Natural killer cell (primary cell): Measurements from ENCODE around the gene PLEKHD1. TPM values are rescaled to one million over a fixed set of nuclear protein-coding genes. Genes with fewer than 3 reads are reported as not detected.

Experiments used
- ATAC-seq, 3 donors: fragments of 150-1000 bp in 2 of 3; fragments of 200-7000 bp in 1 of 3; cut with Tn5 transposase; 1 replicate in 1 of 3; 2 replicates in 2 of 3; pipeline ENCODE4 v1.10.0; 2021; ENCODE audit warnings: mild to moderate bottlenecking in 2 of 3, moderate library complexity in 2 of 3
- DNase-seq, 2 donors: peaks; one replicate each; pipeline versions ENCODE4 v3.0.0 to v3.0.0-alpha.2; 2013 to 2021; ENCODE audit warnings: mixed read lengths in 1 of 2
- H3K27ac ChIP-seq: one replicate; pipeline ENCODE4 v1.5.1; 2013; ENCODE audit warnings: mild to moderate bottlenecking, low read length
- H3K27me3 ChIP-seq: one replicate; pipeline ENCODE4 v1.6.1; 2013; ENCODE audit warnings: low read length; ENCODE audit not compliant: control insufficient read depth, insufficient read depth
- H3K36me3 ChIP-seq: one replicate; pipeline ENCODE4 v1.6.1; 2013; ENCODE audit warnings: low read length; ENCODE audit not compliant: control insufficient read depth, insufficient read depth
- H3K4me1 ChIP-seq: one replicate; pipeline ENCODE4 v1.6.1; 2013; ENCODE audit warnings: low read length; ENCODE audit not compliant: control insufficient read depth, insufficient read depth
- H3K4me3 ChIP-seq: one replicate; pipeline ENCODE4 v1.5.1; 2013; ENCODE audit warnings: low read length
- H3K9me3 ChIP-seq: one replicate; pipeline ENCODE4 v1.6.1; 2013; ENCODE audit warnings: low read length; ENCODE audit not compliant: control insufficient read depth, insufficient read depth
- H3K27ac Mint-ChIP-seq, 2 donors: one replicate each; pipeline ENCODE4 v1.8.0; 2022; ENCODE audit warnings: mild to moderate bottlenecking in 2 of 2, mixed read lengths in 2 of 2, moderate library complexity in 1 of 2
- H3K27me3 Mint-ChIP-seq, 2 donors: one replicate each; pipeline ENCODE4 v1.8.0; 2022; ENCODE audit warnings: low read depth in 2 of 2, mixed read lengths in 2 of 2
- H3K36me3 Mint-ChIP-seq: one replicate; pipeline ENCODE4 v1.8.0; 2022; ENCODE audit warnings: mixed read lengths
- H3K4me1 Mint-ChIP-seq, 2 donors: one replicate each; pipeline ENCODE4 v1.8.0; 2022; ENCODE audit warnings: mixed read lengths in 2 of 2
- H3K4me3 Mint-ChIP-seq: one replicate; pipeline ENCODE4 v1.8.0; 2022; ENCODE audit warnings: mild to moderate bottlenecking, moderate library complexity, mixed read lengths
- H3K9me3 Mint-ChIP-seq, 2 donors: one replicate each; pipeline ENCODE4 v1.8.0; 2022; ENCODE audit warnings: mixed read lengths in 2 of 2
- CTCF ChIP-seq: fragments of 200-600 bp; IDR thresholded peaks from one replicate; pipeline ENCODE4 v1.8.0; 2022; ENCODE audit warnings: antibody characterized with exemption
- WGBS: methylation state at CpG from one replicate; pipeline ENCODE4 v1.1.7; 2013; ENCODE audit warnings: missing lambda C conversion rate; ENCODE audit not compliant: insufficient coverage; 5-methylcytosine and 5-hydroxymethylcytosine counted together
- intact Hi-C: fragments of 100-400 bp; cut with micrococcal nuclease; formaldehyde crosslinking; loops from one replicate; pipeline ENCODE4 v1.14.2; 2022
- total RNA-seq, 4 donors: library from RNA; stranded (reverse); fragments of 120-200 nt in 1 of 4; gene quantifications; one replicate each; pipeline versions ENCODE4 v1.2.3 to v1.2.4, GENCODE V29; 2013 to 2022

The PLEKHD1 gene
- total RNA-seq, 3 donors from 2014 or later (not counting 1 experiment from before 2014, with no cell fraction given), result 0.78 to 1.0 (median 0.93) TPM

GRCh38 chr14:69571449-69572029, 87.0 kb downstream of the PLEKHD1 start:
- 18% methylated on average over 62 of the region's 62 CpGs for WGBS
- H3K9me3 ChIP-seq, result no peaks in the 10 kb centered on the region
- Mint-ChIP-seq H3K27me3 (peaks cover 58 to 68% of the 10 kb centered on the region in 2 donors), H3K36me3 (no peaks in the 10 kb centered on the region), H3K9me3 (no peaks in the 10 kb centered on the region), H3K4me1 (peaks cover 6 to 12% of the 10 kb centered on the region in 2 donors), H3K27ac (no peak overlapping the region), H3K4me3 (no peak overlapping the region)
- TF ChIP-seq CTCF, result no peak
- DNase-seq, result no peak
- ATAC-seq, result no peak
- H3K36me3 ChIP-seq, result no peaks in the 10 kb centered on the region
- H3K4me1 ChIP-seq, result peaks cover 17% of the 10 kb centered on the region
- H3K27ac ChIP-seq, result no peak overlapping the region
- peaks cover 24% of the 10 kb centered on the region for H3K27me3 ChIP-seq
- no peak overlapping the region for H3K4me3 ChIP-seq
- intact Hi-C loops, result no loop called here

- WGBS, result 11% methylated on average over 112 of the region's 112 CpGs
- Histone ChIP-seq H3K4me1 (peaks cover 17% of the 10 kb centered on the region), H3K4me3 (no peak overlapping the region), H3K27ac (no peak overlapping the region), H3K36me3 (no peaks in the 10 kb centered on the region), H3K9me3 (no peaks in the 10 kb centered on the region), H3K27me3 (peaks cover 24% of the 10 kb centered on the region)
- Mint-ChIP-seq H3K4me1 (peaks cover 6 to 12% of the 10 kb centered on the region in 2 donors), H3K27ac (no peak overlapping the region), H3K9me3 (no peaks in the 10 kb centered on the region), H3K4me3 (no peak overlapping the region), H3K36me3 (no peaks in the 10 kb centered on the region), H3K27me3 (peaks cover 59 to 64% of the 10 kb centered on the region in 2 donors)
- DNase-seq (peak in 1 of 2 donors; percentile 30), ATAC-seq (no peak)
- intact Hi-C loops, result no loop called here
- TF ChIP-seq CTCF, result no peak
These were observed 87.7 kb downstream of the PLEKHD1 start for GRCh38 chr14:69572030-69572840.

- intact Hi-C loops, result no loop called here
- peaks cover 17% of the 10 kb centered on the region for H3K4me1 ChIP-seq
- Mint-ChIP-seq H3K27me3 (peaks cover 55 to 58% of the 10 kb centered on the region in 2 donors), H3K27ac (no peak overlapping the region), H3K9me3 (no peaks in the 10 kb centered on the region), H3K4me3 (no peak overlapping the region), H3K36me3 (no peaks in the 10 kb centered on the region), H3K4me1 (peaks cover 6 to 12% of the 10 kb centered on the region in 2 donors)
- no peak overlapping the region for H3K4me3 ChIP-seq
- DNase-seq, result no peak
- no peaks in the 10 kb centered on the region for H3K36me3 ChIP-seq
- H3K9me3 ChIP-seq, result no peaks in the 10 kb centered on the region
- H3K27me3 ChIP-seq, result peaks cover 24% of the 10 kb centered on the region
- no peak for ATAC-seq
- no peak for TF ChIP-seq CTCF
- no peak overlapping the region for H3K27ac ChIP-seq
- WGBS, result 29% methylated on average over 40 of the region's 40 CpGs
These were observed 88.3 kb downstream of the PLEKHD1 start for GRCh38 chr14:69572841-69573135.
